ENCODE results near the gene BCAP29. TPM values are rescaled to one million over a fixed set of nuclear protein-coding genes. Genes with fewer than 3 reads are reported as not detected.
"Not testable (repeated sequence)": the region's sequence is repeated elsewhere in the genome, so short reads cannot be mapped to it uniquely, and the experiment has no call there.

Gene BCAP29
- 47.2 and 49.6 TPM in 2 replicates for total RNA-seq

GRCh38 chr7:107579885-107580715 is at the start of gene BCAP29:
BCAP29 (plus strand) TSS chr7:107580246; CDS start chr7:107580773, 527 bp downstream.
- DNase-seq (ENCODE audit: low read depth in 2 of 2): peak; percentile 32 to 78

- DNase-seq (ENCODE audit: low read depth in 2 of 2): no peak
Measured at GRCh38 chr7:107530751-107531150, 49.3 kb upstream of the BCAP29 start.

- no peak for DNase-seq (ENCODE audit: low read depth in 2 of 2)
Measured at GRCh38 chr7:107534139-107534538, 45.9 kb upstream of the BCAP29 start.

- DNase-seq (ENCODE audit: low read depth in 2 of 2): not testable (repeated sequence)
Measured at GRCh38 chr7:107537228-107537627, 42.8 kb upstream of the BCAP29 start.

GRCh38 chr7:107538001-107538400 is 42.0 kb upstream of the BCAP29 start:
- DNase-seq (ENCODE audit: low read depth in 2 of 2): no peak

GRCh38 chr7:107543338-107543993 is 36.6 kb upstream of the BCAP29 start:
- DNase-seq (ENCODE audit: low read depth in 2 of 2): no peak

- DNase-seq (ENCODE audit: low read depth in 2 of 2): no peak
Measured at GRCh38 chr7:107544848-107545591, 35.0 kb upstream of the BCAP29 start.

GRCh38 chr7:107551936-107552335 is 28.1 kb upstream of the BCAP29 start:
- no peak for DNase-seq (ENCODE audit: low read depth in 2 of 2)

- DNase-seq (ENCODE audit: low read depth in 2 of 2): no peak
Measured at GRCh38 chr7:107555893-107556292, 24.2 kb upstream of the BCAP29 start.

GRCh38 chr7:107559864-107560263 is 20.2 kb upstream of the BCAP29 start:
- peak; percentile 44 to 71 for DNase-seq (ENCODE audit: low read depth in 2 of 2)

- no peak for DNase-seq (ENCODE audit: low read depth in 2 of 2)
Measured at GRCh38 chr7:107560898-107561516, 19.0 kb upstream of the BCAP29 start.

- no peak for DNase-seq (ENCODE audit: low read depth in 2 of 2)
Measured at GRCh38 chr7:107563081-107563774, 16.8 kb upstream of the BCAP29 start.

GRCh38 chr7:107563775-107564552 is 16.1 kb upstream of the BCAP29 start, which contains the start of the genes COG5 and DUS4L:
COG5 (minus strand) TSS chr7:107563920; CDS start chr7:107563896, 24 bp downstream.
DUS4L (plus strand) TSS chr7:107563971; CDS start chr7:107567071, 3,100 bp downstream.
- peak; percentile 65 to 87 for DNase-seq (ENCODE audit: low read depth in 2 of 2)

- DNase-seq (ENCODE audit: low read depth in 2 of 2): peak in 1 of 2 donors; percentile 77
Measured at GRCh38 chr7:107564553-107565298, 15.3 kb upstream of the BCAP29 start.

GRCh38 chr7:107570298-107570697 is 9.7 kb upstream of the BCAP29 start:
- no peak for DNase-seq (ENCODE audit: low read depth in 2 of 2)

- no peak for DNase-seq (ENCODE audit: low read depth in 2 of 2)
Measured at GRCh38 chr7:107573537-107573936, 6.5 kb upstream of the BCAP29 start.

GRCh38 chr7:107579554-107579884 is 527 bp upstream of the BCAP29 start:
- DNase-seq (ENCODE audit: low read depth in 2 of 2): peak in 1 of 2 donors; percentile 23

GRCh38 chr7:107580716-107581383 is 804 bp downstream of the BCAP29 start:
- no peak for DNase-seq (ENCODE audit: low read depth in 2 of 2)
